Measurements from ENCODE around the gene TMCC3.

TMCC3 gene

GRCh38 chr12:94525951-94526350, 124.4 kb downstream of the TMCC3 start:
- H3K36me3 ChIP-seq (replicated peaks), result no peaks in the 10 kb centered on the region
- DNase-seq, result no peak
- in situ Hi-C loops (cut with HindIII; ENCODE audit: low pct_ligation_motif_present, low sequenced_read_pairs), result no loop called here
- H3K4me3 ChIP-seq (ENCODE audit: low read depth, low read length), result no peak overlapping the region
- H3K27ac ChIP-seq, result no peak overlapping the region
- no peak for TF ChIP-seq CTCF (IDR thresholded peaks at IDR 0.05; ENCODE audit: low read depth, low read length, missing control alignments)
- H3K27me3 ChIP-seq (replicated peaks), result peaks cover 2% of the 10 kb centered on the region
